Coronary artery (tissue), 2 donors: ENCODE data around the gene FLVCR1.

Experiments used
- DNase-seq: peaks from one replicate; pipeline ENCODE4 v3.0.0-alpha.2; 2017; ENCODE audit warnings: low spot score
- H3K27ac ChIP-seq, 2 donors: fragments of 200-600 bp; sonication (generic); one replicate each; pipeline ENCODE4 v1.5.1; 2016 to 2019
- H3K4me3 ChIP-seq: fragments of 200-600 bp; sonication (generic); 2 replicates; pipeline ENCODE4 v1.5.1; 2016; ENCODE audit warnings: mild to moderate bottlenecking, moderate library complexity
- CTCF ChIP-seq: fragments of 200-600 bp; sonication (generic); IDR thresholded peaks from one replicate; pipeline ENCODE4 v1.5.1; 2019; ENCODE audit warnings: antibody characterized with exemption

FLVCR1 gene

GRCh38 chr1:212941452-212941851 is 83.4 kb downstream of the FLVCR1 start:
- Histone ChIP-seq H3K27ac (no peak overlapping the region), H3K4me3 (no peak overlapping the region)
- no peak for DNase-seq
- TF ChIP-seq CTCF, result no peak

GRCh38 chr1:212942679-212943392 is 84.8 kb downstream of the FLVCR1 start:
- DNase-seq, result no peak
- TF ChIP-seq CTCF, result no peak
- Histone ChIP-seq H3K4me3 (no peak overlapping the region), H3K27ac (no peak overlapping the region)

GRCh38 chr1:212943393-212943710 is 85.3 kb downstream of the FLVCR1 start:
- Histone ChIP-seq H3K4me3 (no peak overlapping the region), H3K27ac (no peak overlapping the region)
- no peak for DNase-seq
- no peak for TF ChIP-seq CTCF

- DNase-seq, result no peak
- Histone ChIP-seq H3K27ac (no peak overlapping the region), H3K4me3 (no peak overlapping the region)
- TF ChIP-seq CTCF, result no peak
Observed at GRCh38 chr1:212944229-212944901, 86.3 kb downstream of the FLVCR1 start.

GRCh38 chr1:212945056-212945455 is 87.0 kb downstream of the FLVCR1 start:
- no peak for TF ChIP-seq CTCF
- Histone ChIP-seq H3K4me3 (no peak overlapping the region), H3K27ac (no peak overlapping the region)

GRCh38 chr1:212945463-212946160 is 87.5 kb downstream of the FLVCR1 start:
- no peak for DNase-seq
- H3K27ac ChIP-seq, result no peak overlapping the region
- TF ChIP-seq CTCF, result no peak
- no peak overlapping the region for H3K4me3 ChIP-seq

More at GRCh38 chr1:212945056-212945455, 87.0 kb downstream of the FLVCR1 start:
- DNase-seq, result no peak
